Prostate gland (tissue), 2 donors: ENCODE data around the gene MAP4. TPM values are rescaled to one million over a fixed set of nuclear protein-coding genes. Genes with fewer than 3 reads are reported as not detected.
"Not testable (repeated sequence)": the region's sequence is repeated elsewhere in the genome, so short reads cannot be mapped to it uniquely, and the experiment has no call there.

Experiments used
- DNase-seq: peaks from one replicate; pipeline ENCODE4 v3.0.0-alpha.2; 2019; ENCODE audit warnings: low spot score
- H3K27ac ChIP-seq, 2 donors: fragments of 200-600 bp; sonication (generic); 2 replicates each; pipeline ENCODE4 v1.5.1; 2017 to 2019
- H3K27me3 ChIP-seq: fragments of 200-600 bp; sonication (generic); replicated peaks from 2 replicates; pipeline ENCODE4 v1.5.1; 2019; ENCODE audit not compliant: insufficient read depth
- H3K36me3 ChIP-seq, 2 donors: fragments of 200-600 bp; sonication (generic); 1 replicate in 1 of 2; 2 replicates in 1 of 2; pipeline versions ENCODE4 v1.5.1 to v1.8.1; 2017 to 2019
- H3K4me1 ChIP-seq: fragments of 200-600 bp; sonication (generic); replicated peaks from 2 replicates; pipeline ENCODE4 v1.5.1; 2019
- H3K4me3 ChIP-seq, 2 donors: fragments of 200-600 bp; sonication (generic); 2 replicates each; pipeline ENCODE4 v1.5.1; 2017 to 2019
- H3K9me3 ChIP-seq: fragments of 200-600 bp; sonication (generic); 2 replicates; pipeline ENCODE4 v1.5.1; 2017
- CTCF ChIP-seq, 4 experiments: fragments of 200-600 bp in 2 of 4; fragments of 450-650 bp in 2 of 4; sonication (generic) in 2 of 4; IDR thresholded peaks; 1 replicate in 3 of 4; 2 replicates in 1 of 4; pipeline ENCODE4 v1.5.1; 2016 to 2019; ENCODE audit warnings: antibody characterized with exemption in 4 of 4, mild to moderate bottlenecking in 2 of 4, moderate library complexity in 2 of 4
- POLR2A ChIP-seq: fragments of 450-650 bp; IDR thresholded peaks from one replicate; pipeline ENCODE4 v1.6.1; 2016; ENCODE audit warnings: antibody characterized with exemption, mild to moderate bottlenecking
- POLR2AphosphoS5 ChIP-seq: sonication (generic); formaldehyde crosslinking; IDR thresholded peaks from one replicate; pipeline ENCODE4 v1.6.1; 2017; ENCODE audit warnings: antibody characterized with exemption
- WGBS: methylation state at CpG from one replicate; pipeline ENCODE4 v1.1.5; 2018; 5-methylcytosine and 5-hydroxymethylcytosine counted together
- intact Hi-C: fragments of 100-400 bp; cut with DNase I; formaldehyde crosslinking; loops from one replicate; pipeline ENCODE4 v1.14.2; 2022
- total RNA-seq, 2 donors: library from RNA; depleted of rRNA; stranded (reverse); fragments of >200 nt; gene quantifications; one replicate each; pipeline ENCODE4 v1.1.0, GENCODE V29; 2016

Gene MAP4
- total RNA-seq, 2 donors from 2014 or later: 74.3 to 230 TPM

DNA sequence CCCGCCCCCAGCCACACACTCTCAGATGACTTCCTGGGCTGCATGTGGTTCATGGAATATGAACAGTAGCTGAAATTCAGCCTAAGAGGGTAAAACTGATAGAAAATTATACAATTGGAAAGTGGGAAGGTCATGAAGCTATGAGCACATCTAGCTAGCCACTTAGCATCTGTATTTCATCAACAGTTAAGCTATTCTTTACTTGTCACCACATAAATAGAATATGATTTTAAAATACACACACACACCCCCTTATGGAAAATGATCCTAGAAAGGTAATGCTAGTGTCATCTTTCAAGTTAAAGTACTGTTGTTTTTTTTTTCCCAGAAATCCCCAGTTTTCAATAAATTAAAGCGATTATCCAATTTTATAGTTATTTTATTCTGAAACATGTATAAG lies 3.6 kb downstream of the MAP4 start:
- Histone ChIP-seq H3K4me3 (no peak overlapping the region), H3K36me3 (no peaks in the 10 kb centered on the region), H3K27me3 (no peaks in the 10 kb centered on the region), H3K27ac (no peak overlapping the region), H3K9me3 (no peaks in the 10 kb centered on the region), H3K4me1 (peaks cover 6% of the 10 kb centered on the region)
- TF ChIP-seq POLR2A (no peak), POLR2AphosphoS5 (no peak), CTCF (IDR thresholded peaks at IDR 0.05) (no peak)
- DNase-seq: no peak
- 73% methylated on average over 2 of the region's 2 CpGs for WGBS
- intact Hi-C loops: loop anchor here (5.0 kb wide), 1 partner anchor 75 kb away; no protein-coding TSS in a partner anchor

DNA sequence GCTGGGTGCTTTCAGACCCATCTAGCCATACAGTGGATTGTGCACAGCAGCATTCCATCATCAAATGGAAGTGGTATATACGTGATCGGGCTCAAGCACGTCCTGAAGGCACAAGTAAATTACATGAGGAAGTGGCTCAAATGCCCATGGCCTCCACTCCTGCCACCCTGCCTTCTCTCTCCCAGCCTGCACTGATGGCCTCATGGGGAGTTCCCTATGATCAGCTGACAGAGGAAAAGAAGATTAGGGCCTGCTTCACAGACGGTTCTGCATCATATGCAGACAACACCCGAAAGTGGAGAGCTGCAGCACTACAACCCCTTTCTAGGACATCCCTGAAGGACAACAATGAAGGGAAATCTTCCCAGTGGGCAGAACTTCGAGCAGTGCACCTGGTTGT lies 8.2 kb downstream of the MAP4 start:
- H3K36me3 ChIP-seq, H3K9me3 ChIP-seq, H3K27me3 ChIP-seq, H3K4me1 ChIP-seq, H3K27ac ChIP-seq, H3K4me3 ChIP-seq, DNase-seq, intact Hi-C loops: not testable (repeated sequence)
- WGBS: 92% methylated on average over 6 of the region's 6 CpGs

DNA sequence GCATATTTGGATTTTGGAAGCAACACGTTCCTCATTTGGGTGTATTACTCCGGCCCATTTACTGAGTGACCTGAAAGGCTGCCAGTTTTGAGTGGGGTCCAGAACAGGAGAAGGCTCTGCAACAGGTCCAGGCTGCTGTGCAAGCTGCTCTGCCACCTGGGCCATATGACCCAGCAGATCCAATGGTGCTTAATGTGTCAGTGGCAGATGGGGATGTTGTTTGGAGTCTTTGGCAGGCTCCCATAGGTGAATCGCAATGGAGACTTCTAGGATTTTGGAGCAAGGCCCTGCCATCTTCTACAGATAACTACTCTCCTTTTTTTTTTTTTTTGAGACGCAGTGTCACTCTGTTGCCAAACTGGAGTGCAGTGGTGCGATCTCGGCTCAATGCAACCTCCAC lies 8.9 kb downstream of the MAP4 start:
- DNase-seq, H3K27me3 ChIP-seq, H3K27ac ChIP-seq, H3K4me1 ChIP-seq, H3K9me3 ChIP-seq, H3K4me3 ChIP-seq, H3K36me3 ChIP-seq, intact Hi-C loops: not testable (repeated sequence)
- WGBS: 95% methylated on average over 6 of the region's 6 CpGs

- H3K4me3 ChIP-seq, DNase-seq, H3K9me3 ChIP-seq, H3K36me3 ChIP-seq, intact Hi-C loops, H3K4me1 ChIP-seq, H3K27ac ChIP-seq, H3K27me3 ChIP-seq: not testable (repeated sequence)
- 98% methylated on average over 4 of the region's 4 CpGs for WGBS
These were observed 9.4 kb downstream of the MAP4 start for GRCh38 chr3:48006794-48007193.

GRCh38 chr3:48004694-48005093 lies 11.5 kb downstream of the MAP4 start:
- DNase-seq: no peak
- WGBS: 95% methylated on average over 5 of the region's 5 CpGs

GRCh38 chr3:48002787-48003186 lies 13.4 kb downstream of the MAP4 start:
- Histone ChIP-seq H3K4me3 (no peak overlapping the region), H3K27me3 (no peaks in the 10 kb centered on the region), H3K4me1 (no peaks in the 10 kb centered on the region), H3K27ac (no peak overlapping the region), H3K36me3 (no peaks in the 10 kb centered on the region), H3K9me3 (no peaks in the 10 kb centered on the region)
- intact Hi-C loops: no loop called here
- WGBS: 94% methylated on average over 5 of the region's 5 CpGs
- TF ChIP-seq POLR2A: no peak
- no peak for TF ChIP-seq CTCF (IDR thresholded peaks at IDR 0.05)
- no peak for TF ChIP-seq POLR2AphosphoS5
- no peak for DNase-seq

More at GRCh38 chr3:48004694-48005093, 11.5 kb downstream of the MAP4 start:
- intact Hi-C loops: no loop called here
- Histone ChIP-seq H3K27ac (no peak overlapping the region), H3K4me3 (no peak overlapping the region), H3K4me1 (no peaks in the 10 kb centered on the region), H3K9me3 (no peaks in the 10 kb centered on the region), H3K36me3 (no peaks in the 10 kb centered on the region), H3K27me3 (no peaks in the 10 kb centered on the region)
- TF ChIP-seq CTCF (IDR thresholded peaks at IDR 0.05): no peak

DNA sequence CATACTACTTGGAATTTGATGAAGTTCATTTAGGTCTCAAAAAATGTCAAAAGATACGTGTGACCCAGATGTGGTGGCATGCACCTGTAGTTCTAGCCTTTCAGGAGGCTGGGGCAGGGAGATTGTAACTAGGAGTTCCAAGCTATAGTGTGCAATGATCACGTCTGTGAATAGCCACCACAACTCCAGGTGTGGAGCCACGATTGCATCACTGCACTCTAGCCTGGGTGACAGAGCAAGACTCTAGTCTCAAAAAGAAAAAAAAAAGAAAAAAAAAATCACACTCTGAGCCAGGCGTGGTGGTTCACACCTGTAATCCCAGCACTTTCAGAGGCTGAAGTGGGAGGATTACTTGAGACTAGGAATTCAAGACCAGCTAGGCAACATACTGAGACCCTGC lies 14.2 kb downstream of the MAP4 start:
- H3K9me3 ChIP-seq: no peaks in the 10 kb centered on the region
- H3K36me3 ChIP-seq: no peaks in the 10 kb centered on the region
- no peaks in the 10 kb centered on the region for H3K27me3 ChIP-seq
- no peak for DNase-seq
- TF ChIP-seq CTCF (IDR thresholded peaks at IDR 0.05) (no peak), POLR2AphosphoS5 (no peak), POLR2A (no peak)
- no peak overlapping the region for H3K4me3 ChIP-seq
- H3K27ac ChIP-seq: no peak overlapping the region
- WGBS: 89% methylated on average over 4 of the region's 4 CpGs
- intact Hi-C loops: no loop called here
- H3K4me1 ChIP-seq: no peaks in the 10 kb centered on the region
